HTR-8/SVneo (cell line): ENCODE measurements around the gene CPE.

Source experiments
- DNase-seq: peaks from one replicate; pipeline ENCODE4 v3.0.0; 2011; ENCODE audit warnings: low spot score, mixed read lengths; ENCODE audit not compliant: insufficient read length
- FAIRE-seq: peaks from 2 replicates; lab custom pipeline; 2011; peaks lifted over from hg19 to GRCh38; lab: Jason Lieb, UNC

CPE gene

GRCh38 chr4:165502916-165503907 is 124.4 kb downstream of the CPE start:
- FAIRE-seq, result peak; percentile 93
- peak; percentile 45 for DNase-seq

GRCh38 chr4:165504184-165504583 is 125.4 kb downstream of the CPE start:
- FAIRE-seq (peak; percentile 20), DNase-seq (no peak)

- FAIRE-seq (no peak), DNase-seq (no peak)
Measured at GRCh38 chr4:165505958-165506837, 127.4 kb downstream of the CPE start.

- DNase-seq (no peak), FAIRE-seq (no peak)
Measured at GRCh38 chr4:165506849-165507248, 128.0 kb downstream of the CPE start.

- no peak for FAIRE-seq
Measured at GRCh38 chr4:165507381-165507780, 128.6 kb downstream of the CPE start.

GRCh38 chr4:165508372-165509120 is 129.7 kb downstream of the CPE start:
- no peak for FAIRE-seq
- DNase-seq, result no peak

More at GRCh38 chr4:165507381-165507780, 128.6 kb downstream of the CPE start:
- DNase-seq, result no peak

- no peak for FAIRE-seq
- no peak for DNase-seq
Measured at GRCh38 chr4:165512424-165512823, 133.6 kb downstream of the CPE start.

GRCh38 chr4:165514739-165515138 is 135.9 kb downstream of the CPE start:
- DNase-seq, result no peak
- no peak for FAIRE-seq

GRCh38 chr4:165515201-165515600 is 136.4 kb downstream of the CPE start:
- DNase-seq, result no peak
- no peak for FAIRE-seq

- DNase-seq (no peak), FAIRE-seq (no peak)
Measured at GRCh38 chr4:165516281-165516833, 137.5 kb downstream of the CPE start.

GRCh38 chr4:165517216-165517615 is 138.4 kb downstream of the CPE start:
- no peak for DNase-seq
- FAIRE-seq, result no peak

- no peak for FAIRE-seq
- DNase-seq, result no peak
Measured at GRCh38 chr4:165518024-165518616, 139.3 kb downstream of the CPE start.

- DNase-seq (no peak), FAIRE-seq (no peak)
Measured at GRCh38 chr4:165518686-165519085, 139.9 kb downstream of the CPE start.

GRCh38 chr4:165519591-165519990 is 140.8 kb downstream of the CPE start:
- no peak for DNase-seq
- FAIRE-seq, result no peak

GRCh38 chr4:165520086-165520485 is 141.3 kb downstream of the CPE start:
- DNase-seq (no peak), FAIRE-seq (no peak)

GRCh38 chr4:165522050-165522449 is 143.2 kb downstream of the CPE start:
- no peak for DNase-seq
- FAIRE-seq, result no peak

GRCh38 chr4:165524532-165525190 is 145.9 kb downstream of the CPE start:
- FAIRE-seq (no peak), DNase-seq (no peak)

GRCh38 chr4:165532976-165533375 is 154.2 kb downstream of the CPE start:
- FAIRE-seq (no peak), DNase-seq (no peak)
